H9 (cell line): ENCODE measurements around the gene MYO1E. TPM values are rescaled to one million over a fixed set of nuclear protein-coding genes. Genes with fewer than 3 reads are reported as not detected.

ENCODE experiments used
- DNase-seq: peaks from one replicate; pipeline ENCODE4 v3.0.0-alpha.2; 2017
- H2AFZ ChIP-seq: one replicate; pipeline ENCODE4 v1.6.1; 2013; ENCODE audit warnings: mild to moderate bottlenecking, low read length, control low read depth, moderate library complexity
- H2AK5ac ChIP-seq: 2 replicates; pipeline ENCODE4 v1.6.1; 2013; ENCODE audit warnings: low read length, control low read depth, mixed read lengths; ENCODE audit not compliant: insufficient read length
- H2BK120ac ChIP-seq: one replicate; pipeline ENCODE4 v1.6.1; 2013; ENCODE audit warnings: low read depth, mild to moderate bottlenecking, low read length, control low read depth, inconsistent platforms; ENCODE audit not compliant: poor library complexity, severe bottlenecking
- H2BK12ac ChIP-seq: 2 replicates; pipeline ENCODE4 v1.6.1; 2013; ENCODE audit warnings: low read length, control low read depth, mixed read lengths, low read depth; ENCODE audit not compliant: insufficient read length
- H2BK15ac ChIP-seq: 2 replicates; pipeline ENCODE4 v1.6.1; 2013; ENCODE audit warnings: low read depth, low read length, control low read depth
- H2BK20ac ChIP-seq: one replicate; pipeline ENCODE4 v1.6.1; 2013; ENCODE audit warnings: low read depth, mild to moderate bottlenecking, low read length, control low read depth, inconsistent platforms; ENCODE audit not compliant: poor library complexity, severe bottlenecking
- H2BK5ac ChIP-seq: 2 replicates; pipeline ENCODE4 v1.6.1; 2013; ENCODE audit warnings: low read length, control low read depth, mixed read lengths; ENCODE audit not compliant: insufficient read length
- H3K14ac ChIP-seq: 2 replicates; pipeline ENCODE4 v1.6.1; 2013; ENCODE audit warnings: low read length, control low read depth; ENCODE audit not compliant: insufficient read depth
- H3K18ac ChIP-seq: 2 replicates; pipeline ENCODE4 v1.6.1; 2013; ENCODE audit warnings: low read depth, mild to moderate bottlenecking, mixed read lengths, low read length, control low read depth; ENCODE audit not compliant: insufficient read length
- H3K23ac ChIP-seq: 2 replicates; pipeline ENCODE4 v1.6.1; 2013; ENCODE audit warnings: low read length, control low read depth, mixed read lengths, low read depth; ENCODE audit not compliant: insufficient read length
- H3K23me2 ChIP-seq: 2 replicates; pipeline ENCODE4 v1.6.1; 2013; ENCODE audit warnings: low read depth, mild to moderate bottlenecking, mixed read lengths, low read length, control low read depth; ENCODE audit not compliant: insufficient read length, poor library complexity, severe bottlenecking
- H3K27ac ChIP-seq: 2 replicates; pipeline ENCODE4 v1.5.1; 2013; ENCODE audit warnings: low read length, control low read depth, mixed read lengths, low read depth; ENCODE audit not compliant: insufficient read length
- H3K27me3 ChIP-seq: 2 replicates; pipeline ENCODE4 v1.6.1; 2013; ENCODE audit warnings: low read length, control low read depth, inconsistent platforms; ENCODE audit not compliant: insufficient read depth
- H3K4ac ChIP-seq: 2 replicates; pipeline ENCODE4 v1.6.1; 2013; ENCODE audit warnings: low read depth, mild to moderate bottlenecking, control low read depth, inconsistent platforms, low read length, moderate library complexity
- H3K4me1 ChIP-seq: 2 replicates; pipeline ENCODE4 v1.6.1; 2013; ENCODE audit warnings: low read length, control low read depth, inconsistent platforms; ENCODE audit not compliant: insufficient read depth
- H3K4me2 ChIP-seq: 2 replicates; pipeline ENCODE4 v1.6.1; 2013; ENCODE audit warnings: low read length, control low read depth, mixed read lengths; ENCODE audit not compliant: insufficient read length, insufficient read depth
- H3K56ac ChIP-seq: 2 replicates; pipeline ENCODE4 v1.6.1; 2013; ENCODE audit warnings: low read depth, mild to moderate bottlenecking, mixed read lengths, low read length, control low read depth; ENCODE audit not compliant: insufficient read length
- H3K79me1 ChIP-seq: 2 replicates; pipeline ENCODE4 v1.6.1; 2013; ENCODE audit warnings: low read depth, mild to moderate bottlenecking, moderate library complexity, low read length, control low read depth, inconsistent platforms; ENCODE audit not compliant: insufficient read depth, poor library complexity, severe bottlenecking
- H3K79me2 ChIP-seq: 2 replicates; pipeline ENCODE4 v1.6.1; 2013; ENCODE audit warnings: low read length, control low read depth, inconsistent platforms; ENCODE audit not compliant: insufficient read depth
- H3K9ac ChIP-seq: 2 replicates; pipeline ENCODE4 v1.6.1; 2013; ENCODE audit warnings: low read length, control low read depth, mixed read lengths; ENCODE audit not compliant: insufficient read length; ENCODE audit errors: extremely low read depth
- H3K9me3 ChIP-seq: one replicate; pipeline ENCODE4 v1.6.1; 2013; ENCODE audit warnings: low read depth, low read length, inconsistent platforms; ENCODE audit not compliant: control insufficient read depth
- H3T11ph ChIP-seq: one replicate; pipeline ENCODE4 v1.6.1; 2013; ENCODE audit warnings: mild to moderate bottlenecking, low read length, control low read depth, inconsistent platforms
- H4K20me1 ChIP-seq: one replicate; pipeline ENCODE4 v1.6.1; 2013; ENCODE audit not compliant: control insufficient read depth, insufficient read length, insufficient read depth
- H4K5ac ChIP-seq: 2 replicates; pipeline ENCODE4 v1.6.1; 2013; ENCODE audit warnings: low read depth, mild to moderate bottlenecking, mixed read lengths, low read length, control low read depth; ENCODE audit not compliant: insufficient read length
- H4K8ac ChIP-seq: replicated peaks from 2 replicates; pipeline ENCODE4 v1.6.1; 2013; ENCODE audit warnings: low read length, control low read depth, mixed read lengths, low read depth; ENCODE audit not compliant: insufficient read length
- H4K91ac ChIP-seq: 2 replicates; pipeline ENCODE4 v1.6.1; 2013; ENCODE audit warnings: low read depth, mild to moderate bottlenecking, moderate library complexity, mixed read lengths, low read length, control low read depth; ENCODE audit not compliant: insufficient read length
- H3K27ac Mint-ChIP-seq, 3 experiments: 2 replicates in 2 of 3; 3 replicates in 1 of 3; pipeline ENCODE4 v1.8.0; 2020 to 2021; ENCODE audit warnings: mixed read lengths in 3 of 3, mild to moderate bottlenecking in 1 of 3, moderate library complexity in 1 of 3
- H3K27me3 Mint-ChIP-seq: 2 replicates; pipeline ENCODE4 v1.8.0; 2021; ENCODE audit warnings: low read depth, mild to moderate bottlenecking, moderate library complexity, mixed read lengths
- H3K36me3 Mint-ChIP-seq, 3 experiments: 2 replicates in 2 of 3; 3 replicates in 1 of 3; pipeline ENCODE4 v1.8.0; 2020 to 2021; ENCODE audit warnings: low read depth in 3 of 3, mixed read lengths in 3 of 3; ENCODE audit not compliant: insufficient read depth in 1 of 3
- H3K4me1 Mint-ChIP-seq, 2 experiments: 2 replicates each; pipeline ENCODE4 v1.8.0; 2020; ENCODE audit warnings: mixed read lengths in 2 of 2
- H3K4me3 Mint-ChIP-seq, 2 experiments: 2 replicates in 1 of 2; 3 replicates in 1 of 2; pipeline ENCODE4 v1.8.0; 2020 to 2021; ENCODE audit warnings: mild to moderate bottlenecking in 2 of 2, mixed read lengths in 2 of 2, moderate library complexity in 1 of 2
- H3K9me3 Mint-ChIP-seq, 2 experiments: 2 replicates in 1 of 2; 3 replicates in 1 of 2; pipeline ENCODE4 v1.8.0; 2020; ENCODE audit warnings: mild to moderate bottlenecking in 2 of 2, mixed read lengths in 2 of 2, moderate library complexity in 1 of 2
- CTCF ChIP-seq: fragments of 200-600 bp; sonication (generic); conservative IDR thresholded peaks from 3 replicates; pipeline ENCODE4 v1.8.0; 2021; ENCODE audit warnings: antibody characterized with exemption, mild to moderate bottlenecking
- WGBS: extraction: QIAGEN DNeasy Blood & Tissue Kit; methylation state at CpG from one replicate; pipeline ENCODE4 v1.1.7; 2013; ENCODE audit warnings: missing lambda C conversion rate, low lambda C conversion rate, mixed read lengths; ENCODE audit not compliant: insufficient read length; ENCODE audit errors: extremely low coverage; 5-methylcytosine and 5-hydroxymethylcytosine counted together
- total RNA-seq: library from RNA; stranded (reverse); gene quantifications from 2 replicates; pipeline ENCODE4 v1.2.1, GENCODE V29; 2021

Gene MYO1E
- total RNA-seq, 1 experiment from 2014 or later = 235 TPM

GRCh38 chr15:59413577-59413976 lies 40.9 kb upstream of the MYO1E start:
- Histone ChIP-seq H3K79me2 (no peaks in the 10 kb centered on the region), H4K20me1 (no peaks in the 10 kb centered on the region), H3K14ac (no peak overlapping the region), H4K5ac (no peak overlapping the region), H3K23me2 (no peaks in the 10 kb centered on the region), H3K4me2 (no peak overlapping the region), H2BK5ac (no peak overlapping the region), H3K9ac (no peak overlapping the region), H3K18ac (no peak overlapping the region), H3K79me1 (no peaks in the 10 kb centered on the region), H2BK120ac (no peak overlapping the region), H2BK20ac (no peak overlapping the region), H3K27ac (no peak overlapping the region), H2BK15ac (no peak overlapping the region), H3K56ac (no peak overlapping the region), H4K91ac (no peak overlapping the region), H3K27me3 (no peaks in the 10 kb centered on the region), H3K4me1 (no peaks in the 10 kb centered on the region), H3K4ac (no peak overlapping the region), H3T11ph (no peak overlapping the region), H3K9me3 (no peaks in the 10 kb centered on the region), H4K8ac (no peak overlapping the region), H2AFZ (no peak overlapping the region), H2BK12ac (no peak overlapping the region), H3K23ac (no peak overlapping the region), H2AK5ac (no peak overlapping the region)
- H3K4me3 Mint-ChIP-seq = no peak overlapping the region
- TF ChIP-seq CTCF = no peak
- no peak overlapping the region for H3K27ac Mint-ChIP-seq
- H3K36me3 Mint-ChIP-seq = no peaks in the 10 kb centered on the region
- DNase-seq = no peak
- peaks cover 5% of the 10 kb centered on the region for H3K27me3 Mint-ChIP-seq
- WGBS = no CpG with 5 or more reads among the region's 2 CpGs
- H3K9me3 Mint-ChIP-seq = no peaks in the 10 kb centered on the region
- H3K4me1 Mint-ChIP-seq = peaks cover 6 to 18% of the 10 kb centered on the region in 2 experiments; a peak in 3 of 4 replicates
